Subcutaneous adipose tissue (tissue), 4 donors: ENCODE data around the gene UNK. TPM values are rescaled to one million over a fixed set of nuclear protein-coding genes. Genes with fewer than 3 reads are reported as not detected.

Source experiments
- CTCF ChIP-seq: fragments of 450-650 bp; IDR thresholded peaks from one replicate; pipeline ENCODE4 v1.5.1; 2016; ENCODE audit warnings: low read depth, mild to moderate bottlenecking, control low read depth, antibody characterized with exemption, moderate library complexity
- total RNA-seq, 4 donors: library from RNA; depleted of rRNA; stranded (reverse); fragments of >200 nt; gene quantifications; one replicate each; pipeline ENCODE4 v1.1.0, GENCODE V29; 2016

The UNK gene
- total RNA-seq, 4 donors from 2014 or later, result 21.8 to 42.1 (median 29.7) TPM

- no peak for TF ChIP-seq CTCF
These were observed 42.9 kb downstream of the UNK start for GRCh38 chr17:75827308-75828075.

- no peak for TF ChIP-seq CTCF
These were observed 43.4 kb downstream of the UNK start for GRCh38 chr17:75828076-75828400.

GRCh38 chr17:75828741-75829140 is 44.1 kb downstream of the UNK start:
- no peak for TF ChIP-seq CTCF

GRCh38 chr17:75829747-75830146 is 45.1 kb downstream of the UNK start:
- TF ChIP-seq CTCF, result no peak

GRCh38 chr17:75830164-75831031 is 45.8 kb downstream of the UNK start:
- no peak for TF ChIP-seq CTCF

- no peak for TF ChIP-seq CTCF
These were observed 46.5 kb downstream of the UNK start for GRCh38 chr17:75831032-75831571.

GRCh38 chr17:75832164-75832651 is 47.6 kb downstream of the UNK start:
- TF ChIP-seq CTCF, result no peak
